PFSK-1 (cell line): ENCODE results near the gene SLC1A7.

Experiments
- FOXP2 ChIP-seq: optimal IDR thresholded peaks from 2 replicates; pipeline ENCODE3; 2011; ENCODE audit warnings: borderline replicate concordance, control low read depth, inconsistent platforms; ENCODE audit not compliant: insufficient read depth; ENCODE audit errors: extremely low read length, extremely low read depth
- POLR2AphosphoS5 ChIP-seq: IDR thresholded peaks from 2 replicates; pipeline ENCODE4 v1.6.1; 2012; ENCODE audit warnings: low read depth, mild to moderate bottlenecking, control low read depth, low read length, moderate library complexity
- SIN3A ChIP-seq: IDR thresholded peaks from 2 replicates; pipeline ENCODE4 v1.6.1; 2012; ENCODE audit warnings: mild to moderate bottlenecking, low read length, moderate library complexity, borderline replicate concordance; ENCODE audit not compliant: insufficient read depth
- TAF1 ChIP-seq: IDR thresholded peaks from 2 replicates; pipeline ENCODE4 v1.6.1; 2012; ENCODE audit warnings: low read length, control low read depth, borderline replicate concordance; ENCODE audit not compliant: insufficient read depth
- TF ChIP-seq, protein P1 (sequence below), 2 experiments: IDR thresholded peaks; 2 replicates each; pipeline versions ENCODE4 v1.6.1 to v1.8.0; 2011 to 2012; ENCODE audit warnings: low read depth in 2 of 2, low read length in 2 of 2, control low read depth in 1 of 2, inconsistent platforms in 1 of 2, mild to moderate bottlenecking in 1 of 2, moderate library complexity in 1 of 2; ENCODE audit not compliant: insufficient read depth in 1 of 2

SLC1A7 gene

DNA sequence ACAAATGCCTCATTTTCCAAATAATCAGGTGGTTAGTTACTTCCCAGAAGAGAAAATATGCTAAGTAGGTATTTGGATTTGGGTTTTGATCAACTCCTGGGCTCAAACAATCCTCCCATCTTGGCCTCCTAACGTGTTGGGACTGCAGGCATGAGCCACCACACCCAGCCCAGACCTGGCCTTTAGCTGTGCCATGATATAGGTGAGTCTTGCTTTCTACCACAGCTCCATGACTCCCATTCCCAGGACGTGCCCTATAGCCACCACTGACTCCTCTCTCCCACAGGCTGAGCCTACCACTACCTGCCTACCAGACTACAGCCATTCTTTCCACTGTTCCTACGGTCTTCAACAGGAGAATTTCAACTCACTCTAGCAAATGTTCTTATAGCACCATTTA lies 1.8 kb upstream of the SLC1A7 start:
- no peak for TF ChIP-seq SIN3A
- TF ChIP-seq, protein P1, sequence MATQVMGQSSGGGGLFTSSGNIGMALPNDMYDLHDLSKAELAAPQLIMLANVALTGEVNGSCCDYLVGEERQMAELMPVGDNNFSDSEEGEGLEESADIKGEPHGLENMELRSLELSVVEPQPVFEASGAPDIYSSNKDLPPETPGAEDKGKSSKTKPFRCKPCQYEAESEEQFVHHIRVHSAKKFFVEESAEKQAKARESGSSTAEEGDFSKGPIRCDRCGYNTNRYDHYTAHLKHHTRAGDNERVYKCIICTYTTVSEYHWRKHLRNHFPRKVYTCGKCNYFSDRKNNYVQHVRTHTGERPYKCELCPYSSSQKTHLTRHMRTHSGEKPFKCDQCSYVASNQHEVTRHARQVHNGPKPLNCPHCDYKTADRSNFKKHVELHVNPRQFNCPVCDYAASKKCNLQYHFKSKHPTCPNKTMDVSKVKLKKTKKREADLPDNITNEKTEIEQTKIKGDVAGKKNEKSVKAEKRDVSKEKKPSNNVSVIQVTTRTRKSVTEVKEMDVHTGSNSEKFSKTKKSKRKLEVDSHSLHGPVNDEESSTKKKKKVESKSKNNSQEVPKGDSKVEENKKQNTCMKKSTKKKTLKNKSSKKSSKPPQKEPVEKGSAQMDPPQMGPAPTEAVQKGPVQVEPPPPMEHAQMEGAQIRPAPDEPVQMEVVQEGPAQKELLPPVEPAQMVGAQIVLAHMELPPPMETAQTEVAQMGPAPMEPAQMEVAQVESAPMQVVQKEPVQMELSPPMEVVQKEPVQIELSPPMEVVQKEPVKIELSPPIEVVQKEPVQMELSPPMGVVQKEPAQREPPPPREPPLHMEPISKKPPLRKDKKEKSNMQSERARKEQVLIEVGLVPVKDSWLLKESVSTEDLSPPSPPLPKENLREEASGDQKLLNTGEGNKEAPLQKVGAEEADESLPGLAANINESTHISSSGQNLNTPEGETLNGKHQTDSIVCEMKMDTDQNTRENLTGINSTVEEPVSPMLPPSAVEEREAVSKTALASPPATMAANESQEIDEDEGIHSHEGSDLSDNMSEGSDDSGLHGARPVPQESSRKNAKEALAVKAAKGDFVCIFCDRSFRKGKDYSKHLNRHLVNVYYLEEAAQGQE (IDR thresholded peaks at IDR 0.05; ENCODE audit: insufficient read depth in 1 of 2, low read depth in 2 of 2, low read length in 2 of 2), result no peak
- TF ChIP-seq TAF1, result no peak
- no peak for TF ChIP-seq FOXP2
- TF ChIP-seq POLR2AphosphoS5, result no peak

DNA sequence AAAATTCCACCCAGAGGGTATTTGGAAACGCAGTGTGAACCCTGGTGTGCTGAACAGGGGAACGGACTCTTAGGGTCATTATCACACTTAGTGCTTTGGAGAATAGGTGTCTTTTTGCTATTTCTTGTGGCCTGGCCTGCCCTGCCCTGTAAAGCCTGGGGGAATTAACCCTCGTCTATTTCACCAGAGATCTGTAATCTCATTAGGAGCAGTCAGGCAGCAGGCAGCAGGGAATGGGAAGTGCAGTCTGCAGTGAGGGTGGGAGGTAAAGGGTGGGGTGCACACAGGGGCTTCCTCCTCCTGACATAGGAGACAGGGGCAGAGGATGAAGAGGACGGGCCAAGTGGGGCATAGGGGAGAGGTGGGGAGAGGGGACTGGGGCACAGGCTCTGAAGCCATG lies 1.1 kb upstream of the SLC1A7 start:
- no peak for TF ChIP-seq TAF1
- TF ChIP-seq, protein P1 (IDR thresholded peaks at IDR 0.05; ENCODE audit: insufficient read depth in 1 of 2, low read depth in 2 of 2, low read length in 2 of 2), result no peak
- no peak for TF ChIP-seq SIN3A
- TF ChIP-seq FOXP2, result no peak

DNA sequence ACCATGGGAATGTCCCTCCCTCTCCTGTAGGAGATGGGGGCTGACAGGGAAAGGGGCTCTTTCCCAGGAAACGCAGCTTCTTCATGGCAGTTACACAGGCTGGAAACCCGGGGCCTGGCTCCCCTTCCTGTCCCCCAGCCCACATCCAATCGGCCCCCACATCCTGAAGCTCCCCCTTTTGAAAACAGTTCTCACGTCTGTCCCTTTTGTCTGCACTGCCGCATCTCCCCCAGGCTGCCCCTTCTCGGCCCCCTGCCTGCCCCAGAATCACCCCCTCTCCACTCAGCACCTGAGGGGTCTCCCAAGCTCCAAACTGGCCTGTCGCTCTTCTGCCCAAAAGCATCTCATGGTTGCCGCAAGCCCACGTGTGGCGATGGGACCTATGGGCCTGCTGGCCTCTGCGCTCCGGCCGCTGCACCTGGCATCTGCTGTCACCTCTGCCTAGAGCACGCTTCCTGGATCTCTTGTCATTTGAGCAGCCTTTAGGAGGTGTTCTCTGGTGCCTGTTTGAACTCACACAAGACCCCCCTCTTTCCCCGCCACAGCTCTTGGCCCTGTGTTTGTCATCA lies 867 bp downstream of the SLC1A7 start:
- no peak for TF ChIP-seq SIN3A
- no peak for TF ChIP-seq FOXP2
- no peak for TF ChIP-seq TAF1

DNA sequence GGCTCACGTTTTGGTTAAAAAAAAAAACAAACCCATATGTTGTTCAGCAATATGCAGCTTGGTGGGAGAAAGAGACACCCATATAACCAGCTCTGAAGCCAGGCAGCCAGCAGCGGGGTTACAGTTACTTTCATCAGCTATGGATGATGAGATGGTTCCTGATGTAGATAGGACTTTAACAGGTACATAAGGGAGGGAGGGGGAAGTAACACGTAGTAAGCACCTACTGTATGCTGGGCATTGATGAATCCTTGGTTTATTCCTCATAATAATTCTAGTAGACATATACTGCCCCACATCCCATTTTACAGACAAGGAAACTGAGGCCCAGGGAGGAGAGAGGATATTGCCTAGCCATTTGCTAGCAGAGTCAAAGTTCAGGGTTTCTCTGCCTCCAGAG lies 2.0 kb downstream of the SLC1A7 start:
- TF ChIP-seq, protein P1 (IDR thresholded peaks at IDR 0.05; ENCODE audit: insufficient read depth in 1 of 2, low read depth in 2 of 2, low read length in 2 of 2), result no peak
- TF ChIP-seq POLR2AphosphoS5, result no peak
- TF ChIP-seq TAF1, result no peak
- TF ChIP-seq SIN3A, result no peak
- TF ChIP-seq FOXP2, result no peak

DNA sequence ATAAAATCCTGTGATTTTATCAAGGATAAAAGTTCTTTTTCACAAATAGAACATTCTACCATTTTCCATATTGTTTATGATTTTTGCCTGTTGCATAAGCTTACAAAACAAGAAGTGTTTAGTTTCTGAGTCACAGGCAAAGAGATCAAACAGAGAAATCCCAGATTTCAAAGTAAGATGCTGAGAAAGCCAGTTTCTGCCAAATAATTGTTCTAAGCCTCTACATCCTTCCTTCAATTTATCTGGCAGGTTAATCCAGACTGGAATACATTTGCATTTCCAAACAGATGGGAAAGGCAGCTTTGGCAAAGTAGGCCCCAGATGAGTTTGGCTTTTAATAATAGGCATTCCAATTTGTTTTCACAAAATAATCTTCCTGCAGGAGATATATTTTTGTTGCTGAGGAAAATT lies 2.5 kb downstream of the SLC1A7 start:
- TF ChIP-seq SIN3A (no peak), FOXP2 (no peak)

DNA sequence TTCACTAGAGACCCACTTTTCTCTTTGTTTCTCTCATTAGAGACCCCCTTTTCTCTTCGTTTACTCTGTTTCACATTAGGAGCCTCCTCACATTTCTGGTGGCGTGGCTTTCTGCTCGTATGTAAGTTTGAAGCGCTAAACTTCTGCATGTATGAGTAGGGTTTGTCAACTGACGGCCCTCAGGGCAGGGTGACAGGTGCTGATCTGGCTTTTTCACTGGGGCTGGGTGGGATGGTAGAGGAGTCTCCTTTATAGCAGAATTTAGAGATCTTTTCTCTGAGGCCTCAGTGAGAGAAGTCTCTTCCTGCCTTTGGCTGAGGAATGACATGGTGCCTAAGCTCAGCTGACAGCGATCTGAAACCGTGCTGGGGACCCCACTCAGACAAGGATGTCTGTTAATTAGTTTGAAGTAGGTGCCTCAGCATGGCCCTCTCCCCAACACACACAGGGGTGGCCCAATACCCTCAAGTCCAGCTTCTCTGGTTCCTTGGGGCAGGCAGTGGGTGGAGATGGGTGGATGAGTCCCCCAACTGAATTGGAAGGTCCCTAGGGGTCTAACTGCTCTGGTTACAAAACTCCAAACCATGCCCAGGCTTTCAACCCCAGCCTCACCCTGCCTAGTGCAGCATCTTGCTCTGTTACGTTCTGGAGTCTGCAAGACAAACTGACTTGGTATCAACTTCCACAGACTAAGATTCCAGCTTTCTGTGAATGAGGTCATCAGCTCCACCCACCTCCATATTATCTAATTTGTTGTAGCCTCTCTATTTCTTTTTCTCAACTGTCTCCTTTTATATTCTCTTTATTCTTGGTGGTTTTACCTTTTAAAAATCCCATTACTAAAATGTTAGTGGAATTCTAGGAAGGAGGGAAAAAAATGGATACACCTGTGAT lies 3.2 kb downstream of the SLC1A7 start:
- TF ChIP-seq, protein P1 (IDR thresholded peaks at IDR 0.05; ENCODE audit: insufficient read depth in 1 of 2, low read depth in 2 of 2, low read length in 2 of 2), result no peak
